Measurements from ENCODE around the gene PDCL2. TPM values are rescaled to one million over a fixed set of nuclear protein-coding genes. Genes with fewer than 3 reads are reported as not detected.
"Not testable (repeated sequence)": the region's sequence is repeated elsewhere in the genome, so short reads cannot be mapped to it uniquely, and the experiment has no call there.

PDCL2 gene
- total RNA-seq, 4 donors from 2014 or later, result 1.5 TPM; not detected in 3

- TF ChIP-seq CTCF (IDR thresholded peaks at IDR 0.05) (no peak), POLR2A (IDR thresholded peaks at IDR 0.05) (no peak)
- H3K27ac ChIP-seq, result no peak overlapping the region
- no peaks in the 10 kb centered on the region for H3K9me3 ChIP-seq
- intact Hi-C loops (cut with DNase I), result no loop called here
- no peaks in the 10 kb centered on the region for H3K27me3 ChIP-seq
- H3K4me1 ChIP-seq, result no peaks in the 10 kb centered on the region
- no peak overlapping the region for H3K4me3 ChIP-seq
- DNase-seq, result no peak
- H3K36me3 ChIP-seq, result peaks cover 0 to 26% (median 0%) of the 10 kb centered on the region in 3 donors
Measured at GRCh38 chr4:55600640-55601039, 8.6 kb upstream of the PDCL2 start.

GRCh38 chr4:55598641-55599040, 6.6 kb upstream of the PDCL2 start:
- H3K27ac ChIP-seq, result no peak overlapping the region
- intact Hi-C loops (cut with DNase I), result no loop called here
- H3K36me3 ChIP-seq, result peaks cover 0 to 18% (median 0%) of the 10 kb centered on the region in 3 donors
- H3K4me1 ChIP-seq, result no peaks in the 10 kb centered on the region
- whole genome bisulfite sequencing, 2 donors, result 87 to 94% methylated on average over 2 of the region's 2 CpGs
- DNase-seq, result no peak
- H3K9me3 ChIP-seq, result no peaks in the 10 kb centered on the region
- no peak overlapping the region for H3K4me3 ChIP-seq
- TF ChIP-seq CTCF (IDR thresholded peaks at IDR 0.05) (no peak), POLR2A (IDR thresholded peaks at IDR 0.05) (no peak)
- H3K27me3 ChIP-seq, result no peaks in the 10 kb centered on the region

DNA sequence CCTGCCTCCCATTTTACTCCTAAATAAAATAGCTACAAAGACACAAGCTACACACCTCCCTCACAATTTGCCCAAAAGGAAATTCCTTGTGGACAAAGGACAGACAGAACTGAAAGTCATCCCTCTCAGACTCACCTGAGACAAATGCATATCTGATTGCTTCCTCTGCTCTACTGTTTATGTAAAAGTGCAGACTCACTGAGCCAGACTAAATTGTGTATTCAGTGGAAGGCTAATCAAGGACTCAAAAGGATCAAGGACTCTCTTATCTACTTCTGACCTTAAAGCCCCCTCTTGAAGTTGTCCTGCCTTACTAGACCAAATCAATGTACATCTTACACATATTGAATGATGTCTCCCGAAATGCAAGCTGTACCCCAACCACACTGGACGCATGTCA, 3.9 kb downstream of the PDCL2 start:
- no peaks in the 10 kb centered on the region for H3K4me1 ChIP-seq

GRCh38 chr4:55582773-55583172, 9.3 kb downstream of the PDCL2 start:
- peaks cover 0 to 11% (median 9%) of the 10 kb centered on the region in 3 donors for H3K9me3 ChIP-seq
- H3K27me3 ChIP-seq; H3K4me1 ChIP-seq; DNase-seq; H3K4me3 ChIP-seq; H3K36me3 ChIP-seq; intact Hi-C loops (cut with DNase I); H3K27ac ChIP-seq: not testable (repeated sequence)
- WGBS, 2 donors, result 100% methylated on average over 2 of the region's 2 CpGs

More for the DNA sequence above, 3.9 kb downstream of the PDCL2 start:
- no peak overlapping the region for H3K4me3 ChIP-seq
- no peak for TF ChIP-seq POLR2A (IDR thresholded peaks at IDR 0.05)
- TF ChIP-seq CTCF (IDR thresholded peaks at IDR 0.05), result no peak
- peaks cover 0 to 12% (median 7%) of the 10 kb centered on the region in 3 donors for H3K9me3 ChIP-seq
- 81 to 82% methylated on average over 2 of the region's 2 CpGs for WGBS, 2 donors
- intact Hi-C loops (cut with DNase I), result no loop called here
- no peak overlapping the region for H3K27ac ChIP-seq
- DNase-seq, result no peak
- H3K27me3 ChIP-seq, result no peaks in the 10 kb centered on the region
- no peaks in the 10 kb centered on the region for H3K36me3 ChIP-seq

DNA sequence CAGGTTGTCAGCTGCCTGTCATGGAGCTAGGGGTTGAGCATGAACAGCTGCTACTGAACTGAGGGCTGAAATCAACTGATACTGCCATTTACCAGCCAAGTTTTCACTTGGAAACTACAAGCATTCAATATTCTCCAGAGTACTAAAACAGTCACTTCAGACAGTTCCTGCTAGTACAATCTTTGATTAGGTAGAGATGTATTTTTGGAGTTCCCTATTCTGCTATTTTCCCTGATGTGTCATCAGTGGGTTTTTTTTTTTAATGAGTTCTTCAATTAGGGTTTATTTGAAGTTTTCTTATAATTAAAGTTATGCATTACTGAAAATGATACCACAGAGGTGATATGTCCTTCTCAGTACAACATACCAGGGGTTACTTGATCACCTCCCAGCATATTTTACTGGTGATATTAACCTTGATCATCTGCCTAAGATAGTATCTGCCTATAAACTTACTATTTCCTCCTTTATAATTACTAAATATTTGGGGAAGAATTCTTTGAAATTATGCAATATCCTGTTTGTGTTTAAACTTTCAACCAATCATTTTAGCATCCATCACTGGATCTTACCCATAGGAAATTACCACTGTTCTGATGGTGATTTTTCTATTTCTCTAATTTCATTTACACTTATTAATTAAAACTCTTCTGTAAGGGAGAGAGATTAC, 13.6 kb downstream of the PDCL2 start:
- TF ChIP-seq POLR2A (IDR thresholded peaks at IDR 0.05) (no peak), CTCF (IDR thresholded peaks at IDR 0.05) (no peak)
- DNase-seq, result no peak
- intact Hi-C loops (cut with DNase I), result no loop called here
- Histone ChIP-seq H3K36me3 (no peaks in the 10 kb centered on the region), H3K27me3 (no peaks in the 10 kb centered on the region), H3K4me3 (no peak overlapping the region), H3K9me3 (peaks cover 4 to 27% (median 26%) of the 10 kb centered on the region in 3 donors), H3K4me1 (no peaks in the 10 kb centered on the region), H3K27ac (no peak overlapping the region)

GRCh38 chr4:55575513-55575912, 16.5 kb downstream of the PDCL2 start:
- 68 to 88% methylated on average over 1 of the region's 1 CpG for WGBS, 2 donors

More at GRCh38 chr4:55575513-55575912, 16.5 kb downstream of the PDCL2 start:
- DNase-seq, result no peak
- H3K9me3 ChIP-seq, result peaks cover 4 to 20% (median 19%) of the 10 kb centered on the region in 3 donors
- H3K36me3 ChIP-seq, result no peaks in the 10 kb centered on the region
- TF ChIP-seq CTCF (IDR thresholded peaks at IDR 0.05), result no peak
- no peak for TF ChIP-seq POLR2A (IDR thresholded peaks at IDR 0.05)
- no peak overlapping the region for H3K27ac ChIP-seq
- H3K4me3 ChIP-seq, result no peak overlapping the region
- no peaks in the 10 kb centered on the region for H3K4me1 ChIP-seq
- intact Hi-C loops (cut with DNase I), result no loop called here
- H3K27me3 ChIP-seq, result no peaks in the 10 kb centered on the region

All from esophagus squamous epithelium (tissue), 5 donors.